Adipose tissue (tissue), 3 donors: Measurements from ENCODE around the gene BRIP1. TPM values are rescaled to one million over a fixed set of nuclear protein-coding genes. Genes with fewer than 3 reads are reported as not detected.
"Not testable (repeated sequence)": the region's sequence is repeated elsewhere in the genome, so short reads cannot be mapped to it uniquely, and the experiment has no call there.

Experiments used
- H3K27ac ChIP-seq: one replicate; pipeline ENCODE4 v1.5.1; 2013; ENCODE audit warnings: low read depth, low read length
- WGBS, 3 donors: extraction: QIAGEN DNeasy Blood & Tissue Kit; methylation state at CpG; one replicate each; pipeline ENCODE4 v1.1.7; 2013; 5-methylcytosine and 5-hydroxymethylcytosine counted together
- polyA plus RNA-seq, 3 donors: library from polyadenylated mRNA; stranded (reverse); fragments of 200-250 nt; gene quantifications; one replicate each; pipeline ENCODE4 v1.2.3, GENCODE V29; 2013
- donor health status: healthy with polysubstance abuse.
- donor health status: Bipolar disorder and iron deficiency.
- donor health status: healthy.

BRIP1 gene
- polyA plus RNA-seq, 3 donors: 0.11 to 0.25 (median 0.15) TPM

DNA sequence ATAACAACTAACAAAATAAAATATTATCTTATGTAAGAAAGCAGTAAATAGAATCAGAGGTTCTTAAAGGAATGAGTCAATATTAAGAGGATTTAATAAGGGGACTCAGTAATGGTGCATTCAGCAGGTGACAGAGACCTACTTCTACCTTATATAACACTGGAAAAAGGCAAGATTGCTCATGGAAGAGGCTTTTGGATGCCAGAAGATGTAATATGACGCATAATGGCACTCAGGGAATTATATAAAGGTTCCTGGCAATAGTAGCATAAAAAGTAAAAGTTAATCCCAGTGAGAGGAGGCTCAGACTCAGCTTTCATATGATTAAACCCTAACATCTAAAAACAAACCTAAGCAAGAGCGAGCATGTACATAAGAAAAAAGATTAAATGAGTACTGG lies 136.4 kb downstream of the BRIP1 start:
- WGBS, 3 donors: 91 to 96% (median 96%) methylated on average over 2 of the region's 2 CpGs
- H3K27ac ChIP-seq: no peak overlapping the region

DNA sequence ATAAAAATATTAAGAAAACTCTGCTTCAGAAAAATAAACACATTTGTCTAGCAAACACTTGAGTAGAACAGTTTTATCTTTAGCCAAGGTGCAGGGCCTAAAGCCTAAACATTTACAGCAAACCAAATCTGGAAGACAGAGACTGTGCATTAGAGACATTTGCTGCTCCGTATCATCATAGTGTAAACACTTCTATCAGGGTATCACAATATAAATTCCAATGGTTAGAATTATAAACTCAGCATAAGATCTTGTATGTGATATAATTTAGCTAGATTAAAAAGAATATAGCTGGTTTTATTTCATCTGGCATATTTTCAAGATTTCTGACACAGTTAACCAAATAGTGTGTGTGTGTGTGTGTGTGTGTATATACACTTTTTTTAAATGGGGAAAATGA lies 138.6 kb downstream of the BRIP1 start:
- 90 to 100% (median 98%) methylated on average over 1 of the region's 1 CpG for WGBS, 3 donors
- H3K27ac ChIP-seq: no peak overlapping the region

DNA sequence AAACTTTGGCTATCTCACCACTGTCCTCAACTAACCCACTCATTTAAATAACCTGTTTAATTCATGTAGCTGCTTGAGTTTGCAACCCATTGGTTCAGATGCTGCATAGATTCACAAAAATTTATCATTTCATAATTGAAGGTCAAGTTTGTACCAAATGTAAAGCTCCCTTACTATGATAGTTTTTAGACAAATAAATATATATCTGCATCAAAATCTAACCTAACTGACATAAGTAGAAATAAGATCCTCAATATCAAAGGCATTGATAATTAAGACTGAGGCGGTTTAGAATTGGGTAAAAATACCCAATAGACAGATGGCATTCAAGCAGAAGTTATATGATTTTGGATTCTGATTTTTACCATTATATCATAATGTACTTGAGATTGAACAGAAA lies 139.4 kb downstream of the BRIP1 start:
- no peak overlapping the region for H3K27ac ChIP-seq
- 94 to 100% (median 99%) methylated on average over 1 of the region's 1 CpG for WGBS, 3 donors

DNA sequence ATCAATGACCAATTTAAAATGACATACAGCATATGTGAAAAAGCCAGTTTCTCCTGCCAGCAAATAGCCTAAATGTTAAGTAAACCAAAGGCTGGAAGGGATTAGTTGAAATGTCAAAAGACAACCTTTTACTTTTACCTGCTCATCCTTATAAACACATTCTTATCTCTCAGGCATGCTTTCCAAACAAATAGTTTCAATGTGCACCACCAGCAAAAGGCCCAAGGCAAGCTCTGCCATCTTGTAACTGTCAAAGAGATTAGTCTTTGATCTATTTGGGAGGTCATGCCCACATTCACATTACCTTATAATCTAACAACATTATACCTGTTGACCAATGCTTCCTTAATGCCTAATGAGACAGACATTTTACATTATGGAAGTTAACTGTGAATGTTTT lies 140.1 kb downstream of the BRIP1 start:
- no peak overlapping the region for H3K27ac ChIP-seq

DNA sequence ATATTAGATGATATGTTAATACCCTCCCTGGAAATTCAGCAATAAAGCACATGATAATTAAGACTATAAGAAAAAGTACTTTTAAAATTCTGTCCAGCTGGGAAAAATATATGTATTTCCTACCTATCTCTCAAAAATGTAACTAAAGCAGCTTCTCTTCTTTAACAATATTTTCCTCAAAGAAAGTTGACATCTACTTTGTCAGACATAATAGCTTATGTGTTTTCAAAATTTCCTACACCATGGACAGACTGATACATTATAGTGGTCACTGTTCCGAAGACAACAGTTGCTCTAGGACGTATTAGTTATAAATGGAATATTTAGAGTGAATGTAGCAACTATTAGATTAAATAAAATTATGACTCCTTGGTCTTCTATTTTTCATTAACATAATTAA lies 140.9 kb downstream of the BRIP1 start:
- 96 to 100% (median 97%) methylated on average over 2 of the region's 2 CpGs for WGBS, 3 donors

DNA sequence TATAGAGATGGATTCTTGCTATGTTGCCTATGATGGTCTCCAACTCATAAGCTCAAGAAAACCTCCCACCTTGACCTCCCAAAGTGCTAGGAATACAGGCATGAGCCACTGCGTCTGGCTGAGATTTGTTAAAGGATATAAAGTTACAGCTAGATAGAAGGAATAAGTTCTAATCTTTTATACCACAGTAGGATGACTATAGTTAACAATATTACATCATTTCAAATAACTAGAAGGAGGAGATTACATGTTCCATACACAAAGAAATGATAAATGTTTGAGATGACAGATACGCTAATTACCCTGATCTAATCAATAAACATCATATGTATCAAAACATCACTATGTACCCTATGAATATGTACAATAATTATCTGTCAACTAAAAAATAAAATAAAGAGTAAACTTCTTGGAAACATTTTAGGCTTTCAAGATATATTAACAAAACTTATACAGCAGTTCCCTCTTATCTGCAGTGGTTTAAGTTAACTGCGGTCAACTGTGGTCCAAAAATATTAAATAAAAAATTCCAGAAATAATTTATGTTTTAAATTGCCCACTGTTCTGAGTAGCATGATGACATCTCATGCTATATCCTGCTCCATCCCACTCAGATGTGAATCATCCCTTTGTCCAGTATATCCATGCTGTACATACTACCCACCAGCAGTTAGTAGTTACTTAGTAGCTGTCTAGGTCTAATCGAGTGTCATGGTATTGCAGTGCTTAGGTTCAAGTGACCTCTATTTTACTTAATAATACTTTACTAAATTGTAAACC lies 143.1 kb downstream of the BRIP1 start:
- 98% methylated on average over 4 of the region's 4 CpGs for WGBS, 3 donors

More for the DNA sequence above, 140.9 kb downstream of the BRIP1 start:
- no peak overlapping the region for H3K27ac ChIP-seq

DNA sequence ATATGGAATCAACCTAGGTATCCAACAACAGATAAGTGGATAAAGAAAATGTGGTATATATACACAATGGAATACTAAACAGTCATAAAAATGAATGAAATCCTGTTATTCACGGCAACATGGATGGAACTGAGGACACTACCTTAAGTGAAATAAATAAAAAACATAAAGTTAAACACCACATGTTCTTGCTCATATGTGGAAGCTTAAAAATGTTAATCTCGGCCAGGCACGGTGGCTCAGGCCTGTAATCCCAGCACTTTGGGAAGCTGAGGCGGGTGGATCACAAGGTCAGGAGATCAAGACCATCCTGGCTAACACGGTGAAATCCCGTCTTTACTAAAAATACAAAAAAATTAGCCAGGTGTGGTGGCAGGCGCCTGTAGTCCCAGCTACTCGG lies 144.1 kb downstream of the BRIP1 start:
- H3K27ac ChIP-seq: not testable (repeated sequence)
- WGBS, 3 donors: 97 to 98% (median 97%) methylated on average over 8 of the region's 8 CpGs

More for the DNA sequence above, 143.1 kb downstream of the BRIP1 start:
- H3K27ac ChIP-seq: no peak overlapping the region

DNA sequence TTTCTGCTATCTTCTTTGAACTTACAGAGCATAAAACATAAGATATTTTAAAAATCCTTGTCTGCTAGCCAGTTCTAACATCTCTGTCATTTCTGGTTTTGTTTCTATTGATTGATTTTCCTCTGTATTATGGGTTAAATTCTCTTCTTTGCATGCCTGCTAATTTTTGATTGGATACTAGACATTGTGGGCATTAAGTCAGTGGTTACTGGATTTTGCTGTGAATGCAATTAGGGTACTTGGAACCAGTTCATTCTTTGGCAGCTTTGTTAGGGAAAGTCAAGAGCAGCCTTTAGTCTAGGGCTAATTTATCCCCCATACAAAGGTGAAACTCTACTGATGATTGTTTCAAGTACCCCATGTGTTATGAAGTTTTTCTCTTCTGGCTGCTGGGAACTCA lies 145.3 kb downstream of the BRIP1 start:
- no peak overlapping the region for H3K27ac ChIP-seq

DNA sequence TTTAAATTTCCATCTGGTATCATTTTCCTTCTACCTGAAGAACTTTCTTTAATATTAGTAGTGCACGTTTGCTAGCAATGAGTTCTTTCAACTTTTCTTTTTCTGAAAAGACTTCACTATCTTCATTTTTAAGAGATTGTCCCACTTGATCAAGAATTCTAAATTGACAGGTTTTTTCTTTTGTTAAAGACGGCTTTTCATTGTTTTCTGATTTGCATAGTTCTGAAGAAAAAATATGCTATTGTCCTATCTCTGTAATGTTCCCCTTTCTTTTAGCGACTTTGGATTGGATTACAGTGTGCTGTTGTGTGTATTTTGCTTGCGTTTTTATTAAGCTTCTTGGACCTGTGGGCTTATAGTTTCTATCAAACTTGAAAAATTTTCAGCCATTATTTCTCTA lies 146.0 kb downstream of the BRIP1 start:
- no peak overlapping the region for H3K27ac ChIP-seq
- 97 to 99% (median 97%) methylated on average over 4 of the region's 4 CpGs for WGBS, 3 donors

DNA sequence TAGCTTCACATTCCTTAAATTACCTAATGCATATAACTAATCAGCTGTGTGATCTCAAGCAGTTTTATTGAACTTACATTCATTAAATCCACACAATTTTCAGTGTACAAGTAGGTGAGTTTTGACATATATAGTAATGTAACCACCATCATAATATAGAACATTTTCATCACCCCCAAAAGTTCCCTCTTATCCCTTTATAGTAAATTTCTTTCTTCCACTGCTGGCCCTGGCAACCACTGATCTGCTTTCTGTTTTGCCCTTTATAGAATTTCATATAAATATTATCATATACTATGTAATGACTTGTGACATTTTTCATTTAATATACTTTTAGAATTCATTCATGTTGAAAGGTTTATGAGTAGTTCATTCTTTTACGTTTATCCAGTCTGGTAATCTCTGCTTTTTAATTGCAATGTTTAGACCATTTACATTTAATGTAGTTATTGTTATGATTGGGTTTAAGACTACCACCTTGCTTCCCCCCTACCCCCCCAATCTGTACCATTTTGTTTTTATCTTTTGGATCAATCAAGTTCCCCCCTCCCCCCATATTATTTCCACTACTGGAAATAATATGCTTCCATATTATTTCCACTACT lies 147.0 kb downstream of the BRIP1 start:
- WGBS, 3 donors: 99 to 100% (median 100%) methylated on average over 1 of the region's 1 CpG
- no peak overlapping the region for H3K27ac ChIP-seq

DNA sequence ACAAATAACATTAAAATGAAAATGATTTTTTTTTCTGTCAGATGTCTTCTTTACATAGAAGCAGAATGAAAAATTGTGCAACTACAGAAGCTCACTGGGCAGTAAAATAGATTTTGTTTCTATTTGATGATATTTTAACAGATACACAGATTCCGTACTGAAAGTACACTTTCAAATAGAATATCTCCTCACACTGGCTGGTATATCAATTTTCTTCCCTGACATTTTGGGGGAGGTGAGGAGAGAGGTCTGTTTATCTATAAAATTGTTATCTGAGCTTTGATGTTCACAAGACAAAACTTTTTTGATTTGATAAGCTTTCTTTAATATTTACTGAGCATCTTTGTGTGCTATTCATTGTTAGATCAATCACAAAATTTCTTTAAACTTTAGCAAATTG lies 148.0 kb downstream of the BRIP1 start:
- 92 to 96% (median 95%) methylated on average over 1 of the region's 1 CpG for WGBS, 3 donors
- no peak overlapping the region for H3K27ac ChIP-seq

DNA sequence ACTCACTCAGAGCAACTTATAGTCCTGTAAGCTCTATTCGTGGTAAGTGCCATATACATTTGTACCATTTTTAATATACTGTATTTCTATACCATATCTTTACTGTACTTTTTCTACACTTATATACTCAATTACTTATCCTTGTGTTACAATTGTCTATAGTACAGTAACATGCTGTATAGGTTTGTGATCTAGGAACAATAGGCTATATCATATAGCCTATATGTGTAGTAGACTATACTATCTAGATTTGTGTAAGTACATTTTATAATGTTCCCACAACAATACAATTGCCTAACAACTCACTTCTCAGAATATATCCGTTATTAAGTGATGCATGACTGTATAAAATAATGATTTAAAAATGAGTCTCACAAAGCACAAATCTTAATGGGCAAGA lies 149.0 kb downstream of the BRIP1 start:
- WGBS, 3 donors: 93 to 96% (median 95%) methylated on average over 2 of the region's 2 CpGs
- H3K27ac ChIP-seq: no peak overlapping the region

DNA sequence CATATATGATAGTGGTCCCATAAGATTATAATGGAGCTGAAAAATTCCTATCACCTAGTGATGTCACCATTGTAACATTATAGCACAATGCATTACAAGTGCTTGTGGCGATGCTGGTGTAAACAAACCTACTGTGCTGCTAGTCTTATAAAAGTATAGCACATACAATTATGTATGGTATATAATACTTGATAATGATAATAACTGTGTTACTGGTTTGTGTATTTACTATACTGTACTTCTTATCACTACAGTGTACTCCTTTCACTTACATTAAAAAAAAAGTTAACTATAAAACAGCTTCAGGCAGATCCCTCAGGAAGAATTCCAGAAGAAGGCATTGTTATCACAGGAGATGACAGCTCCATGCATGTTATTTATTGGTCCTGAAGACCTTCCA lies 150.3 kb downstream of the BRIP1 start:
- WGBS, 3 donors: 96 to 97% (median 97%) methylated on average over 1 of the region's 1 CpG

DNA sequence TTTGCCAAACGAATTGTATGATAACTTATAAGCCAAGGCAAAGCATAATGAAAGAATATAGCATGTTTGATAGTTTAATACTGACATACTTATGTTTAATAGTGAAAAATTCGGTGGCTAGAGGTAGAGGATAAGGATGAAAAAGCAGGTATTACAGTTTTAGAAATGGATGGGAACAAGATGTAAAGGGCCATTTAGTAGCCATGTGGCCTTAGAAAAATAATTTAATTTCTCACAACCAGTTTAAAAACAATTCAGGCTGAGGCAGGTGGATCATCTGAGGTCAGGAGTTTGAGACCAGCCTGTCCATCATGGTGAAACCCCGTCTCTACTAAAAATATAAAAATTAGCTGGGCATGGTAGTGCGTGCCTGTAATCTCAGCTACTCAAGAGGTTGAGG lies 152.8 kb downstream of the BRIP1 start:
- no peak overlapping the region for H3K27ac ChIP-seq
- 97 to 98% (median 97%) methylated on average over 4 of the region's 4 CpGs for WGBS, 3 donors

More for the DNA sequence above, 150.3 kb downstream of the BRIP1 start:
- H3K27ac ChIP-seq: no peak overlapping the region

DNA sequence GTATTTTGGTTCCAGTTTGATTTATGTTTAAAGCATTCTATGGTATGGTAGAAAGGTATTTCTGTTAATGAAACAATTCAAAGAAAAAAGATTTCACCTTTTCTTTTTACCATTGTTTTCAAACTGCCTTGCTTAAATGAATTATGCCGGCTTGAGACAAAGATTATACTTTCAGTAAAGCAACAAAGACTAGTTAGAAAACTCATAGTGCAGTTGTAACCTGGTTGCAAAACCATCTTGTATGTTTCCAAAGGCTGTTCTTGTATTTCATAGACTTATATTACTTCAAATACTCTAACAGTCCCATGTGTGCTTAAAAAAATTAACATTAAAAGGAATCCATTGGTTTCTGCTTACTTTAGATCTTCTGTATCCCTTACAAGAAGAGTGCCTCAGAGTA lies 153.8 kb downstream of the BRIP1 start:
- WGBS, 3 donors: 99 to 100% (median 100%) methylated on average over 1 of the region's 1 CpG
- no peak overlapping the region for H3K27ac ChIP-seq

DNA sequence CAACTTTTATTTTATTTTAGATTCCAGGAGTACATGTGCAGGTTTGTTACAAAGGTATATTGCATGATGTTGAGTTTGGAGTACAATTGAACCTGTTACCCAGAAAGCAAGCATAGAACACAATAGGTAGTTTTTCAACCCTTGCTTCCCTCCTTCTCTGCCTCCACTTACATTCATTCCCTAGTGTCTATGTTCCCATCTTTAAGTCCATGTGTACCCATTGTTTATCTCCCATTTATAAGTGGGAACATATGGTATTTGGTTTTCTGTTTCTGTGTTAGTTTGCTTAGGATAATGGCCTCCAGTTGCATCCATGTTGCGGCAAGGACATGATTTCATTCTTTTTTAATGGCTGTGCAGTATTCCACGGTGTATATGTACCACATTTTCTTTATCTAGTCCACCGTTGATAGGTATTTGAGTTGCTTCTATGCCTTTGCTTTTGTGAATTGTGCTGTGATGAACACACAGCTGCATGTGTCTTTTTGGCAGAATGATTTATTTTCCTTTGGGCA lies 158.3 kb downstream of the BRIP1 start:
- no peak overlapping the region for H3K27ac ChIP-seq
- WGBS, 3 donors: 98 to 99% (median 98%) methylated on average over 3 of the region's 3 CpGs

DNA sequence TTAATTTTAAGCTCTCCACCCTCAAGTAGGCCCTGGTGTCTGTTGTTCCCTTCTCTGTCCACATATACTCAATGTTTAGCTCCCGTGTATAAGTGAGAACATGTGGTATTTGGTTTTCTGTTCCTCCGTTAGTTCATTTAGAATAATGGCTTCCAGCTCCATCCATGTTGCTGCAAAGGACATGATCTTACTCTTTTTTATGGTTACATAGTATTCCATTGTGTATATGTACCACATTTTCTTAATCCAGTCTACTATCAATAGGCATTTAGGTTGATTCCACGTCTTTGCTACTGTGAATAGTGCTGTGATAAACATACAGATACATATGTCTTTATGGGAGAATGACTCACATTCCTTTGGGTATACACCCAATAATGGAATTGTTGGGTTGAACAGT lies 160.9 kb downstream of the BRIP1 start:
- H3K27ac ChIP-seq: no peak overlapping the region
- WGBS, 3 donors: 99% methylated on average over 3 of the region's 3 CpGs

DNA sequence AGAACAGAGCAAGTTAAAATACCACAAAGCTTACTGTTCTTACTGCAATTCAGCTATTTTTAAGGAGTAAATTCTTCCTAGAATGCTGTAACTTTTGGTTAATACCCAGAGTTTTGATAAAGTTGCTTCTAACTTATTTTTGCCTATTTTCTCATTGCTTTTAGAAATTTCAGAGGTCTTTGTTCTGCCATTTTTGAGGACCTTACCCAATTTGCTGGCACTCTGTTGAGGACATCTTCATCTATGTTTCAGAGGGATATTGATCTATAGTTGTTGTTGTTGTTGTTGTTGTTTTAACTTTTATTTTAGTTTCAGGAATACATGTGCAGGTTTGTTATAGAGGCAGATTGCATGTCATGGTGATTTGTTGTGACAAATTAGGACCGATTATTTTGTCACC lies 161.3 kb downstream of the BRIP1 start:
- H3K27ac ChIP-seq: no peak overlapping the region
- 97 to 100% (median 98%) methylated on average over 1 of the region's 1 CpG for WGBS, 3 donors

DNA sequence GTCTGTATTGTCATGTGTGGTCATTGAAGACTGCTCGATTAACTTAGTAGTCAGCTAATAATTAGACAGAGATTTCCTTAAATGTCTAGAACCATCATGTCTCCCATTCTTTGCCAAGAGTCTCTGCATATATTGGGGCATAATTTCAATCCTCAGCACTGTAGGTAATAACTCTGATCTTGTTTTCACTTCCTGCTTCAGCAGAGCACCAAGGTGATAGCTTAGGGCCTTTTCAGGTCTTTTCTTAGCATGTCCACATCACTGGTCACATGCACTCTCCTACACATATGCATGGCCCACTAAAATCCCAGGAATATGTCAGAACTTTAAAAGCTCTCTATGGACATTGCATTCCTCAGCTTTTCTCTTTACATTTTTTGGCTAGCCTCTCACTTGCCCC lies 162.0 kb downstream of the BRIP1 start:
- WGBS, 3 donors: 94 to 99% (median 96%) methylated on average over 1 of the region's 1 CpG
- no peak overlapping the region for H3K27ac ChIP-seq

DNA sequence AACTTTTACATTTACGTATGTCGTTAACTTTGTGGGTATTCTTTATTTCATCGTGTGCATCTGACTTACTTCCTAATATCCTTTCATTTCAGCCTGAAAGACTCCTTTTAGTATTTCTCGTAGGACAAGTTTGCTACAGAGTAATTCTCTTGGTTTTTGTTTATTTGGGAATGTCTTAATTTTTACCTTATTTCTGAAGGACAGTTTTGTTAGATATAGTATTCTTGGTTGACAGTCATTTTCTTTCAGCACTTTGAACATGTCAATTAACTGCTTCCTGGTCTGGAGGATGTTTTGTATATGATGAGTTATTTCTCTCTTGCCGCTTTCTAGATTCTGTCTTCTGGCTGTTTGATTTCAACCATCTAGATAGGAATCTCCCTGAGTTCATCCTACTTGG lies 163.1 kb downstream of the BRIP1 start:
- H3K27ac ChIP-seq: no peak overlapping the region
- WGBS, 3 donors: 98 to 99% (median 99%) methylated on average over 5 of the region's 5 CpGs
